ENCODE measurements around the gene LCT.
"Not testable (repeated sequence)": the region's sequence is repeated elsewhere in the genome, so short reads cannot be mapped to it uniquely, and the experiment has no call there.

LCT gene

DNA sequence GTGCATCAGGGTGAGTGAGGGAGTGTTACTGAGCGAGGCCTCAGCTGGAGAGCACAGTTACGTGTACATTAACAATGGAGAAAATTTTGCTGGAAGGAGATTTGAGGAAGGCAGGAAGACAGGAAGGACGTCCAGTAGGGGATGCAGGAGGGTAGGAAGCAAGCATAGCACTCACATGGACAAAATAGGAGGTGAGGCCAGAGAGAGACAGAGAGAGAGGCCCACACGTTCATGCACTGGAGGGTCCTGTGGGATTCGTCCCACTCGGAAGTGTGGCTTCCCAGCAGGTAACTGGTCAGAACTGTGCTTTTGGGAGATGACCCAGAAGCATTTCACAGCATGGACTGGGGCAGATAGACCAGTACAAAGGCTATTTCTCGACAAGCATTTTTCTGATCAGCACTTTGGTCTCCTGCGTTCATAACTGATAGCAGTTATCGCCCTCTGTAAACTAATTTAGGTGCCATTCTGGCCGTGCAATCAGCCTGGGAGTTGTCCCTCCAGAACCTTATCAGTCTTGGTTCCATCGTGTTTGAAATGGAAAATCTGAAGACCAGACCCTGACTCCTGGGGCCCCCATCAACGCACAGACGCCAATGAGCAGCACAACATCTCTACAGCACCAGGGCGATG, 5.7 kb downstream of the LCT start:
- no peak for DNase-seq

- DNase-seq: peak; percentile 93
These were observed 7.4 kb downstream of the LCT start for GRCh38 chr2:135829378-135830135.

DNA sequence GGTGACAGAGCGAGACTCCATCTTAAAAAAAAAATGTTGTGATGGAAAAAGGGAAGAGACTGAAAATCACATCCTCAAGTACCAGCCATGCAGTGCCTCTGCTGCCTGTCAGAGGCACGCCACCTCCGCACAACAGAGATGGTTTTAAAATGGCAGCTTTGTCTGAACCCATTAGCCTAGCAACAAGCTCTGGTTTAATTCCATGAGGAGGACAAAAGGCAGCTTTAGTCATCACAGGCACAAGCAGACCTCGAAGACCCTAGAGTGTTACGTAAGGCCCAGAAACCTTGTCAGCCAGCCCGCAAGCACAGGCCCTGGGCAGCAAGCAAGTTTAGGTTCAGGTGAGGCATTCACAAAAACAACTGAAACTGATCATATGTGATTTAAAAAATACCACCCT, 10.4 kb downstream of the LCT start:
- DNase-seq: no peak

- DNase-seq: peak; percentile 61
These were observed 11.3 kb downstream of the LCT start for GRCh38 chr2:135825550-135826176.

DNA sequence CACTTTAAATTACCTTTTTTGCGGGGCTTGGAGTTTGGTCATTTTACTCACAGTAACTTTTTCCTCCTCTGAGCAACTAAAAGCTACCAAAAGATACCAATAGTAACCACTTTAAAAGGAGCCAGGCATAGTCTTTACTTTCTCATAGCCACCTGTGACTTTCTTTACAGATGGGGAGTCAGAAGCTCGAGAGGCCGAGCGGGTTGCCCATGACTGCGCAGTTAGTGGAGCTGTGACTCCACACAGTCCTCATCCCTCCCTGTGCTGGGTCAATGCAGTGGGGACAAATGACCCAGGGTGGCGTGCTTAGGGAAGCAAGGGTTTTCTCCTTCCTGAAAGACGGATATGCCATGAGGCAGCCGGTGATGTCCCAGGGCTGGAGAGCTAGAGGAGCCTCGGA, 11.9 kb downstream of the LCT start:
- DNase-seq: no peak

GRCh38 chr2:135822855-135823254, 14.1 kb downstream of the LCT start:
- no peak for DNase-seq

GRCh38 chr2:135821190-135821589, 15.8 kb downstream of the LCT start:
- DNase-seq: no peak

DNA sequence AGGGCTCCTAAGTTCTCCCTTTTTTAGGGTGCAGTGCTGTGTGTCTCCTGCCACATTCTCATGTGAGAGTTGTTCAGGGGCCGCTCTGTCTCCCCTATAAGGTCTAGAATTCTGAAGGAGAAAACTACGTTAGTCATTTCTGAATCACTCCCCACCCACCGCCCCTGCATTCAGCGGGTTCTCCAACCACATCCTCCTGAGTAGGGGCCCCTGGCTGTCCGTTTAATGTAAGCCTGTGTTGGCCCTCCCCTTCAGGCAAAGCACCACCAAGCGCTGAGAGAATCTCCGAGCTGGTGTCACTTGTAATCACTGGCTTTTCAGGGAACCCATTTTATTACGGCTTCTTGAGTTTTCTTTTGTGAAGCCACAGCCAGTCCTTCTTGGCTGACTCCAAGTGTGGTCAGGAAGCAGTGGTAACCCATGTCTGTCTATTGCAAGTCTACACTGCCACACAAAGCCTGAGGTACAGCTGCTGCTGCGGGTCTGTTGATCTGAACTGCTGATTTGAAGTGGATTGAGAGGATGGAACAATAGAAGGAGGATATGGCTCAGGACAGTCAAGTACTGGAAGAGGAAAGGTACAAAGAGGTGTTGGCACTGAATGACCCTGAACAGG, 16.9 kb downstream of the LCT start:
- peak; percentile 86 for DNase-seq

GRCh38 chr2:135818937-135819610, 17.9 kb downstream of the LCT start:
- DNase-seq: no peak

DNA sequence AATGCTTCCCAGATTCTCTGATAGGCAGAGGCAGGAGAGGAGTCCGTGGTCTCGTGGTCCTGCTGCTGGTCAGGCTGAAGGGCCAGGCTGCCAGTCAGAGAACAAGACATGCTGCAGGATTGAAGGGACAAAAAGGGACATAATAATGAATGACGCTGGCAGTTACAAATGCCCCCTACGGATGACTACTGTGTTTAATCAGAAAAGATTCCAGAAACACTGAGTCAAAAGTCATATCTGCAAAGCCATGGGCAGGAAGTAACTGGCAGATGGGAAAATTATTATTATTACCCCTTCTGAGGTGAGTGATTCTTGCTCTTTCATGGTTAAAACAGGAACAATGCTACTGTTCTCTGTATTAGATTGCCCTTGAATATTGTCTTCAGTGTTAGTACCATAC, 19.0 kb downstream of the LCT start:
- no peak for DNase-seq

DNA sequence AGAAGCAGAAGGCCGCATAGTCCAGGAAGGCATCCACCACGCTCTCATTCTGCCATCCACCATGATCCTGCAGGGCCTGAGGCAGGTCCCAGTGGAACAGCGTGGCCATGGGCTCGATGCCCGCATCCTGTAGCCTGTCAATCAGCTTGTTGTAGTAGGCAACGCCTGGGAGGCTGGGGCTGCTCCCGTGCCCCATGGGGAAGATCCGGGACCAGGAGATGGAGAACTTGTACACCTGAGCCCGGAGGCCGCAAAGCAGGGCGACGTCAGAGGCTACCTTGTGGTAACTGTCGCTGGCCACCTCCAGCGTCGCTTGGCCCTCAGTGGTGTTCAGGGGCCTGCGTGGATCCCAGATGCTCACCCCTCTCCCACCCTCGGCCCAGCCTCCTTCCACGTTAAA, 19.5 kb downstream of the LCT start:
- DNase-seq: no peak

DNA sequence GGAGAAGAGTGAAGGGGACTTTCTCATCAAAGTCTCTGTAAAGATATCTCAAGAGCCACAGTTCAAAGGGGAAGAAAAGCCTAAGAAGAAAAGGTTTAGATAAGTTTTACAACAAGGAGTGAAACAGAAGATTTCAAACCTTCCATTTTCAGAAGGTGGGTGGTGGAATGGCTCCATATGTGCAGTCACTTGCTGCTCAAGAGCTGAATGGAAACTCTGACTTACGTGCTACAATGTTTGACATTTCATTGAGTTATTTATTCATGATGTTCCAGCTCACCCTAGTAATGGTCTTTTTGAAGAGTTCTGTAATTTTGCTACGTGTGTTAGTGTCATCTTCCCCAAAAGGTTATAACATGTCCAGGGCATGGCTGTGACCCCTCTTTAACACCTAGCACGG, 21.7 kb downstream of the LCT start:
- DNase-seq: no peak

- DNase-seq: no peak
These were observed 24.0 kb downstream of the LCT start for GRCh38 chr2:135812907-135813511.

DNA sequence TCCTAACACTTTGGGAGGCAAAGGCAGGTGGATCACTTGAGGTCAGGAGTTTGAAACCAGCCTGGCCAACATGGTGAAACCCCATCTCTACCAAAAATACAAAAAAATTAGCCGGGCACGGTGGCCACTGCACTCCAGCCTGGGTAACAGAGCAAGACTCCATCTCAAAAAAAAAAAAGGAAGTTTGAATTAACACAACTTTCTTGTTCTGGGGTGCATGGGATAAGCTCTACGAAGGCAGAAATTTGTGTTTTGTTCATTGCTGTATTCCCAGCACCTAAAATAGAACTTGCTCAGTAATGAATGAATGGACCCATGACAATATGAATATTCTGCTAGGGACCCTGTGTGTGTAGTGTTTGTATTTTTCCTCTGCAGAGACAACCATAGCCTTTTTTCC, 29.1 kb downstream of the LCT start:
- not testable (repeated sequence) for DNase-seq

- DNase-seq: no peak
These were observed 33.7 kb downstream of the LCT start for GRCh38 chr2:135803278-135803677.

- DNase-seq: no peak
These were observed 34.6 kb downstream of the LCT start for GRCh38 chr2:135802350-135802749.

DNA sequence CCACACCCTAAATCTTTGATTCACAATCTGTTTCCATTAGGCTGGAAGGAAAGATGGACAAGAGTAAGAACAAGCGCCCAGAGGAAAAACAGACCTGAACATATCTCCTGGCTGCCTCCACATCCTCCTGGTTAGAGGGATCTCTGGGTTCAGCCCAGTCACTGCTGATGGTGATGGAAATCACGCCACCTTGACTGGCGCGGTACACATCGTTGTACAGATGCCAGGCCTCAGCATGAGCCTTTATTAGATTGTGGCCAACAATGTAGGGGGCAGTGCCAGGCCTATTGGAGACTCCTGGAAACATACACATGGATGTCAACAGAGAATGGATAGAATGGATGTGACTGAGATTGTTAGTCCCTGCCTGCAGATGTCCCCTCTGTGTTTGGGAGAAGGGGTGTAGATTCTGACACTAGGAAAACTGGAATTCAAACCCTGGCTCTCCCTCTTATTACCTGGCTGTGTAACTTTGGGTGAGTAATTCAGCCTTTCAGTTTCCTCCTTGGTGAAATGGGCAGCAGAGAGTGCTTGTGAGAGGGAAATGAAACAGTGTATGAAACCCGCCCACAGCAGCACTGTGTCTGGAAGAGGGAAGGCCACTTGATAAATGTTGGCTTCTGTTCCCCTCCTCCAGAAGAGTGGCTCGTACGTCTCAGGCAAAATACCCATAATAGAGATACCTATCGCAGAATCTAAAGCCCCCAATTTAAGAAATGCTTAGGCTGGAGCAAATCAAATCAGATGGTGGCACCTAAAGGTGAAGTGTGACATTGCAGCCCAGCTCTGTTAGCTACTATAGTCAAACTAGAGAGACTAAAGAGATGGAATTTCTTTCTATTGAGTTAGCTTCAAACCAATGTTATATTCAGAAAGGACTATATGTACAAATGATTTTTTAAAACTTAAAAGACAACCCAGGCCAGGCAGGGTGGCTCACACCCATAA, 36.2 kb downstream of the LCT start:
- DNase-seq: no peak

GRCh38 chr2:135799738-135800137, 37.2 kb downstream of the LCT start:
- DNase-seq: no peak

GRCh38 chr2:135798762-135799161, 38.2 kb downstream of the LCT start:
- no peak for DNase-seq

DNA sequence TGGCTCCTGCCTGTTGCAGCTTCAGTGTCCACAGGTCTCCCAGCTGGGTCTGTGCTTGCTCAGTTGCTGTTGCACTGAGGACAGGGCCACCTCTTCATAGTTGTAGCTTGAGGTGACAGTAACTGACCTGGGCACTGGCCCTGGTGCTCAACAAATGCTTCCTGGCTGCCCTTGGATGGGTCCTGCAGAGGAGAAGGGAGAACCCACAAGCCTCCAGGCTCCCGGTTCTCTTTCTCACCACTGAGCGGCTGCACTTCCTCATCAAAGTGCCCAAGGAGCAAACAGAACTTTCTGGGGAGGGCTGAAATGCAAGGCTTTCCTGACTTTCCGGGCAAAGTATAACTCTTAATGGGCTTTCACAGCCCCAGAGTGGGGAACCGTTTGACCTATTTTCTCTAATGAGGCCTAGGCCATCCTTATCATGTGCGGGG, 38.7 kb downstream of the LCT start:
- DNase-seq: no peak

DNA sequence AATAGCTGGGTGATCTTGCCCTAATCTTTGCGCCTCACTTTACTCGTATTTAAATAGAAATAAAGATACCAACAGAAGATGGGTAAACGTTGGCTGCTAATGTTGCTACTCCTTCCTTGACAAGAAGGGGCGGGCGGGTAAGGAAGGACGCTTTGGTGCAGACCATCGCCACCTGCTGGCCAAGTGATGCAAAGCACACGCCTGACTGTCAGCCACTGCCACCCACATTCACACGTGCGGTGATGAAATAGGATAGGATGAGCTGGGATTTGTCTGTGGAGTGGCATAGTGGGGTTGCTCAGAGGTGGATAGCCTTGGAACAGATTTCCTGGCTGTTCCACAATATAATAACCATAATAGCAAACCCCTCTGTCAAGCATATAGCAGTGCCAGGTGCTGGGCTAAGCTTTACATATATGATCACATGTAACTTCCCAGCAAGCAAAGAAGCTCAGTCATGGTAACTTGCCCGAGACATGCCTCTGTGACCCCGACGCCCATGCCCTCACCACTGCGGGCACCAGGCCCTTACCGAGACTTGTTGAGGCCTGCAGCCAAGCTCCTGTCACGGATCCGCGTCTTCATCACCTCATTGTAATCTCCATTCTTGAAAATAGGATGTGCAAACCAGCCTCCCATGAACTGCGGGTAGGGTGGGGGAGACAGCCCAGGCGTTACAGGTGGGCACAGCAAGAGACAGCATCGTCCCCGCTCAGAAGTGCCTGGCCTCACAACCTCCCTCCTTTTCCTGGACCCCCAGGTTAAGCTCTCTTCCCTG, 39.3 kb downstream of the LCT start:
- DNase-seq: peak; percentile 11

Data from DMS79 treated with DMSO at 0.1 percent for 48 hours (cell line).